ENCODE measurements around the gene BORCS5.
"Not testable (repeated sequence)": the region's sequence is repeated elsewhere in the genome, so short reads cannot be mapped to it uniquely, and the experiment has no call there.

Gene BORCS5

DNA sequence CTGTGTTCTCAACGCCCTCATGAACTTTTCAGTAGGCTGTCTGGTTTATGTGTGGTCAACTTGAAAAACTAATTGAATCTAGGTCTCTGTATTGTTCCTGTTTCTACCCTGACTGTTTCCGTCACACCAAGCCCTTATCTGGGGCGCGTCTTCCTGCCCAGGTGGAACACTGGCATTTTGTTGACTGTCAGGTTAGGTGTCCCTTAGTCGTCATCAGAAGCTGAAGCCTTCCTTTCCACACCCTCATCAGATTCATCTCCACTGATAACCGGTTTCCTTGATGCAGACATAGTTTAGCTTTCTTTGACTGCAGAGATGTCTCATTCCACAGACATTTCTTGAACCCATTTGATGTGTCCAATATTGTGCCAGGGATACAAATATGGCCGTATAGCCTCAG is 109.3 kb downstream of the BORCS5 start:
- no peak for DNase-seq

DNA sequence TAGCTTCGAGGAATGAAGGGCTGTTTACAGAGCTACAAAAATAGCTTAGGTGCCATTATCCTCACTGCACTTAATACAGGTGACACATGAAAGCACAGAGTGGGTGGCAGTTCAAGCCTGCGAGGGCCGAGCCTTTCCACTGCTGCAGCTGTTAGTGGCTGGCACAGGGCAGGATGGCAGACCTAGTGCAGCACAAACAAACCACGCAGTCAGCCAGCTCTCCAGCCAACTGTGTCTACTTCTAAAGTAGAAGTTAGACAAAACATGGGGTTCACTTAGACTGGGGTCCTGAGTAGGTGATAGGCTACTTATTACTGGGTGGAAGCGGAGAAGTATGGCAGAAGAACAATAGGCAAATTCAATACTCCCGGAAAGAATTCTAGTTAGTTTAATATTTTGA is 110.4 kb downstream of the BORCS5 start:
- no peak for DNase-seq

- DNase-seq = peak; percentile 42
Measured at GRCh38 chr12:12467688-12468261, 110.9 kb downstream of the BORCS5 start.

GRCh38 chr12:12468575-12468974 is 111.7 kb downstream of the BORCS5 start:
- DNase-seq = no peak

DNA sequence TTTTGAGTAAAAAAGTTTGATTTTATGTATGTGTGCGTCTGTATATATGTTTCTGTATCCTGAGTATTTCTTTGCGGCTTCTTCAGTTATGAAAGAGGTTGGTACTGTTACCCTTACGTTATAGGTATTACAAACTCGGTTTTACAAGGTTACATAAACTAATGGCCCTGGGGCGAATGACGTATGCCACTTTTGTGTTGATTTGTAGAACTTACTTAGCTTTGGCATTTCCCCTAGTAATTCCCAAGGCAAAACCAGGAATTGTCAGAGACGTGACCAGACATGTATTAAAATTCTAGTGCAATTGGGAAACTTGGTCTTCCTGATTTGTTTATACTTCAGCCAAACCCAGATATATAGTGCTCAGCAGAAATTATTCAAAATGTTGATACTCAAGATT is 112.5 kb downstream of the BORCS5 start:
- DNase-seq = no peak

- no peak for DNase-seq
Measured at GRCh38 chr12:12470751-12471306, 114.0 kb downstream of the BORCS5 start.

GRCh38 chr12:12471982-12472961 is 115.4 kb downstream of the BORCS5 start:
- DNase-seq = not testable (repeated sequence)

DNA sequence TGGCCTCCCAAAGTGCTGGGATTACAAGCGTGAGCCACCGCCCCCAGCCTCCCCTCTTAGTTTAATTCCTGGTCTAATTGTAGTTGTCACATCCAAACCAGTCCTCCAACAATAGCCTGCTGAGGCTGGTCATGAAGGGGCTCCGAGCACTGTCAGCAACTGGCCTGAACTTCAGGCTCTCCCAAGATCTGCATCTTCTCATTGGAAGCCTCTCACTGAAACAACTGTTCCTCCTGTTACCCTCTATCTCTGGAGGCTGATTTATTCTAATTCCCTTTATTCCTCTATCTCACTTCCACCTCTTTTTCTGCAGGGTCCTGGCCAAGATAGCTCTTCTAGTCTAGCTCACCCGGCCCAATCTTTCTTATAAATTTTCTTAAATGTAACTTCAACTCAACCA is 116.3 kb downstream of the BORCS5 start:
- DNase-seq = no peak

DNA sequence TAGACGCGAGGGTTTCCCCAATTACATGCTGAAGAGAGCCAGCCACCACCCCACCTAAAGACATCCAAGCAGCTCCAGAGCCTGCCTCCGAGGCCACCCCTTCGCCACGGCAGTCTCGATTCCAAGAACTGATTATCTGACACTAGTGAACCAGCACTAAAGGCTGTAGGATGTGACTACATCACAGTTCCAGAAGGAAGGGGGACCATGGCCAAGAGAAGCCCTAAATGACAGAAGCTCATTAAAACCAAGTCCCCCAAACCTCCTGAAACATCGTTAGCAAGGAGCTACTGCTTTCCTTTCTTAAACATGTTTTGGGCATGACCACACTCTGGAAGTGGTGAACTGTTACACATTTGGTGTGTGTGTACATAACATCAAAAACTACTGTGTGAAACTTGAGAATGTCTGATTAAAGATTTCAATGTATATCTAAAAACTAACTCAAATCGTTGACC is 117.6 kb downstream of the BORCS5 start:
- no peak for DNase-seq

- no peak for DNase-seq
Measured at GRCh38 chr12:12474931-12475795, 118.3 kb downstream of the BORCS5 start.

DNA sequence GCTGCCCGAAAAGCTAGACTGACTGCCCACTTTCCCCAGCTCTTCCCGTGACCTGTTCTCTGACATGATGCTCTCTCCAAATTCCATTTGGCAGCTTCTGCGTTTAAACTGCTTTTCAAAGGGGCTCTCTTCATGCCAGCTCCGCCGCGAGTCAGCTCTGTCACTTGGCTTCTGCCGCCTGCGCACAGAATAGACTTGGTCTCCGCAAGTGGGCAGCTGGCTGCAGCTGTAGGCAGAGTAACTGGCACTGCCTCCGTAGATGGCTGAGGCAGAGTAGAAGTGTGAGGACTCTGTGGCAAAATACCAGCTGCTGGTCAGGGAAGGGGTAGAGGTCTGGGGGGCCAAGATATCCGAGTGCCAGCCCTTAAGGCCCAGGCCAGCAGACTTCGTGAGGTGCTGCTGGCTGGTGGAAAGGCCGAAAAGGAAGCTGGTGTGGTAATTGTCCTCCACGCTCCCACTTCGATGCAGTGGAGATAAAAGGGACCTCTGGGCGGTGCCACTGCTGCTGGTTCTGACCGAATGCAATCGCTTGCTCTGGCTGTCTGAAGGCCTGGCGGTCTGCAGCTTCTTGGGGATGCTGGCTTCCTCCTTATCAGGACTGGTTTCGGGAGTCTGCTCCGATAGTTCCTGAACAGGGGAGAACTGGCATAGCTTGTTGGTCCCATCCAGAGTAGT is 120.1 kb downstream of the BORCS5 start:
- DNase-seq = no peak

DNA sequence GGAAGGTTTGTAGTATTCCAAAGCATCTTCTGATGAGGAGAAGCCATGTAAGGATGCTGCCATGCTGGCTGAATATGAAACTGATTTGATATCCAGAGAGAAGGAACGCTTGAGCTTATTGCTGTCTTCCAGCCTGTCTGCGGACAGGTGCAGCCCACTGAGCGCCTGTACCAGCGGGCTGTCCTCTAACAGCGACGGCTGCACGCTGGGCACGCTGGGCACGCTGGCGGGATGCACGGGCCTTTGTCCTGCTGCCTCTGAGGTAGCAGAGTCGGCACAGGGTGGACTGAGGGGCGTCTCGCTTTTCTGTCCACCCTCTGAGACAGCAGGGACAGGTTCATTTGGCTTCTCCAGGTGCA is 120.6 kb downstream of the BORCS5 start:
- DNase-seq = no peak

DNA sequence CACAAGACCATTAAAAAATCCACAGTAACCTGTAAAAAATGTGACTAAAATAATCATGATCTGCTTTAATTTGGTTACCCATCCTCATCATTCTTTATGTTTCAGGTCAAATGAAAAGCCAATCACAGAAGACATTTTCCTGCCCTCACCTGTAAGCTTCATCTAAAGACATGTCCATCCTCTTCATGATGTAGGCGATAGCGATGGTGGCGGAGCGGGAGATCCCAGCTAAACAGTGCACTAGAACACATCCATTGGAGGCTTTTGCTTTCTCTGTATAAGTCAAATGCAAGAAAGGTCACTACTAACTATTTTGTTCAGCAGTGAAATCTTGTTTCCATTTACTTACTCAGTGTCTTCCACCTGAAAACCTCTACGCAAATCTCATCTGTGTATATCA is 123.2 kb downstream of the BORCS5 start:
- no peak for DNase-seq

DNA sequence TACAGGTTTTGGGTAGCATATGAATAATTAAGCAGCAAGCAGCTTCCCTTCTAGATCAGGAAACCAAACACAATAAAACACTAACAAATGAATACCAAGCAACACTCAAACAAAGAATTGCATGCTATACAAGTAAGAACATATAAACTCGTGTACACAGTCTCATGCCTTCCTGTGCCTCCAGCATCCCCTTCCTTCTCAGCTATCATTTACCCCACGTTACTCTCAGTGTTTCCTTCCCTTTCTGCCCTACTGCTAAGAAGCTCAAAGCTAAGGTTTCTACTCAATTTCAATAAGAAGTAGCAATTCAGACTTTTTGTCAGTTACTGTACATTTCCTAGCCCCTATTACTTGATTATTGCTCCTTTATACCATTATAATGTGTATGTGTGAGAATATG is 124.8 kb downstream of the BORCS5 start:
- DNase-seq = no peak

DNA sequence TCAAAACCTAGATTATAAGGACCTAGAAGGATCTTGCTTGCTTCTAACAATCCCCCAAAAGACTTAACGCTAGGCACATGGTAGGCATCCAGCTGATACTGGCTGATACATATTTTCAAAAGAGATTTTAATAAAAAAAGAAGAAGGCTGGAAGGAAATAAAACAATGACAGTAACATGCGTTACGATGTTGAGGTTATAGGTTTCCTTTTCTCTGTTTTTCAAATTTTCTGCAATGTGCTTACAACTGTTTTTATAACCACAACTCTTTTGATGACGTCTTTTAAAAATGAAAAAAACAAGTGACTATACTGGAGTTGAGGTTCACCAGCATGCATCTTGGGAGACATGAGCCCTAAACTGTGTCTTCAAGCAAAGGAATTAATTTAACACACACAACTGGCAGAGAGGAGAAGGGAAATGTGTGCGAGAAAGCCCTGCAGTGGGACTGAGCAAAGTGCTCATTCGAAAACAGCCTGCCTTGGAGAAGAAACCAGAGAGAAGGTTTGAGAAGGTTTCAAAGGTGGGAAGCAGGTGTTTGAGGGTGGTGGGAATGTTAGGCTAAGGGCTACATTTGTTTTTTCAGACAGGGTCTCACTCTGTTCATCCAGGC is 125.4 kb downstream of the BORCS5 start:
- no peak for DNase-seq

DNA sequence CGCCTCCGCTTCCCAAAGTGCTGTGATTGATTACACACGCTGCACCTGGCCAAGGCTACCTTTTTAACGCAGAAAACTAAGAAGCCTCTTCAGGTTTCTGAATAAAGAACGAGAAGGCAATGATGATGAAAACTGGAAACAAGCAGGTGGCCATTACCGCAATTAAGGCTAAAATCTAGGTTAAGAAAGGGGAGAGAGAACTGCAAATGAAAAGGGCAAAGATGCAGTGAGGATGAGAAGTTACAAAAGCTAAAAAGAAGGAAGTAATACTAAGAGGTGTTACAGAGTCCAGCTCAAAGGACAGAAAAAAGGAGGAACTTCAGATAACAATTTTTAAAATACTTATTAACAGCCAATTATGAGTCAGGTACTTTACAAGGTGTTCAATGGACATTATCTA is 126.1 kb downstream of the BORCS5 start:
- peak; percentile 14 for DNase-seq

DNA sequence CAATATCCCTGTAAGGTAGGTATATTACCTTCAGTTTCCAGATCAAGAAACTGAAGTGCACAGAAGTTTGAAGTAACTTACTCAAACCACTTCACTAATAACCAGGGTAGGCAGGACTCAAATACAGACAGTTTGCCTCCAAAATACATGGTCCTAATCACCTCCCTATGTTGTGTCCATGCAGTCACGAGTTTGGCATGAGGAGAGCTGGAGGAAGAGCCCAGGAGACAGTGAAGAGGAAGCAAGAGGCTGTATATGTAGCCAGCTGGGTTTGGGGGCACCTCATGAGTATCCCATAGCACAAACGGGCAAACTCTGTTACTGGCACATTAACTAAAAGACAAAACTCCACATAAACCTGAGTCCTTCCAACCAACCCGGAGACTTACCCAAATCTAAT is 126.6 kb downstream of the BORCS5 start:
- DNase-seq = no peak

- no peak for DNase-seq
Measured at GRCh38 chr12:12486661-12487240, 129.9 kb downstream of the BORCS5 start.

DNA sequence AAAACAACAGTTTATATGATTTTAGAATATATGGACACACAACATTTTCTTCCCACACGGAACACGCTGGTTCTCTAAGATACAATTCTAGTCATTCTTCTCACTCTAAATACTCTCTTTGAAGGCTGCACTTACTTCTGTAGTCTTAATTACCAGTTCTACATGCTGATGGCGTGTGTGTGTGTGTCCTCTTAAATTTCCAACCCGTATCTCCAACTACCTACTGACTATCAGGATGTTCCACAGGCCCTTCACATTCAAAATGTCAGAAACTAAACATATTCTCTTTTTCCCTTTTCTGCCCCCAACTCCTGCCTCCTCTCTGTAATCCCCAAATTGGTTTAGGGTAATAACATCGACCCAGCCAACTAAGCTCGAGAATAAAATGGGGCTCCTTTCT is 130.6 kb downstream of the BORCS5 start:
- no peak for DNase-seq

DNA sequence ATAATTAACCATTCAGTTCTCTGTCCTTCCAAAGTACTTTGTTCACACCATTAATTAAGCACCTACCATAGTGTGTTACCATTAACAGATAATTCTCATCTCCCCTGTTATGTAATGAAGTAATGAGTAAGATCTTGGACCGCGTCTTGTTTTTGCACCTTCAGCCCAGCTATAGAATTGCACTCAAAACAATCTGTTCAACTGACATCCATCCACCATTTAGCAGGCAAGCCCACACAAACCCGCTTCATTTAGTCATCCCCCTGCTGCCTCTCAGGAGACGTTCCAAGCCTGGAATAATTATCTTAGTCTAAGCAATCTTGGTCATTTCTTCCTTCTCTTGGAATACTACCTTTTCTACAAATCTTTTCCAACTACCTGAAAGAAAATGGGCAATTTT is 131.4 kb downstream of the BORCS5 start:
- DNase-seq = no peak

GRCh38 chr12:12488823-12489550 is 132.1 kb downstream of the BORCS5 start:
- no peak for DNase-seq

Data from GF-D8 (cell line).